Activated CD4-positive, alpha-beta T cell treated with anti-CD3 and anti-CD28 coated beads for 4 hours (primary cell): ENCODE data around the gene SPAG6.
A peak's percentile ranks its signal among the peaks of the same experiment; 100 is the strongest.

Experiments
- DNase-seq, 2 donors: peaks; one replicate each; pipeline ENCODE4 v3.0.0-alpha.2; 2020

Gene SPAG6

DNA sequence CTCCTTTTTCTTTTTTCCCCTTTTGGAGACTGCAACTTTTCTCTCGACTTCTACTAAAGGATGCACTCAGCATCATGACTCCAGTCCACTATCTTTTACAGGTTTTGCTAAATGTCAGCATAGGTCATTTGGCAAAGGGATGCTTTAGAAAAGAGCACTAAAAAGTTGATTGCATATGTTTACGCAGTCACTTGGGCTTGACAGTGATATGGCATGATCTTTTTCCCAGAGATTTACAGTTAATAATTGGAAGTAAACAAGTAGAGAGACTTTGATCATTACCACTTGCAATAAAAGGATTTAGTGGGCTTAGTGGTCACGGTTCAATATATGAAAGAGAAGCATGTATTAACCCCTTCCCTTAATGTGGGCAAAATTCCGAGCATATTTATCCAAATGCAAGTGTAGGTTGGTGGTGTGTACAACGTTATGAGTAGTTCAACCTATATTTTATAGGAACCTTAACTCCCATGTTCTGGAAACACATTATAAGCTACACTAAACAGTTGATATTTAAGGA is 22.6 kb upstream of the SPAG6 start:
- no peak for DNase-seq

DNA sequence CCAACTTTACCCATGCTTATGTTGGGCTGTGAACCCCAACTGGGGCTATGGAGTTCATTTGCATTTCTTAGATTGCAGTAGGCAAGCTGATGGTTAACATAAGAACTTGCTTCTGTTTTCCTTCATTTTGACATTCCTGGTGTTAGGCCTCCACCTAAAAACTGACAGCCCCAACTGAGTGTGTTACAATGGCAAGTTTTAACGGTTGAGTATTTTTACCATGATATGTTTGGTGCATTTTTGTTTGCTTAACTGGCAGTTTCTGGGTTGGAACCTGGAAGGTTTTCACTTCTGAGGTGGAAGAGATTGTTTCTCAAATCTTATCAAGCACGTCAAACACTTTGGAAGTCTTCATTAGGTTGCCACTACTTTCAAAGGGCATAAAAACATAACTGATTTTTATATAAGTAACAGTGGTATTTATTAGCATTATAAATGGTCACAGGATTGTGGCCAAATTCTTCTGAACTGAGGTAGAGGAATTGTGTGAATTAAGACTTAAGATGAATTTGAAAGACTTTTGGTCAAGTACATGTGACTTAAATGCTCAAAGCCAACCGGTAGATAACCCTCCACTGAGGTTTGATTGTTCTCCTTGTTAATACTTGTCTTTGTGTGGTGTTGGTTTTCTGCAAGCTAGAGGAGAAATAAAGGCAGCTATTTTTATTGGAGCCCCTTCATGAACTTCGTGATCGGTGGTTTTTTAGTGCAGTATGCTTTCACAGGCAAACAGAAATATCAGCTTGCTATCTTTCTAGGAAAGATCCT is 21.6 kb upstream of the SPAG6 start:
- no peak for DNase-seq

DNA sequence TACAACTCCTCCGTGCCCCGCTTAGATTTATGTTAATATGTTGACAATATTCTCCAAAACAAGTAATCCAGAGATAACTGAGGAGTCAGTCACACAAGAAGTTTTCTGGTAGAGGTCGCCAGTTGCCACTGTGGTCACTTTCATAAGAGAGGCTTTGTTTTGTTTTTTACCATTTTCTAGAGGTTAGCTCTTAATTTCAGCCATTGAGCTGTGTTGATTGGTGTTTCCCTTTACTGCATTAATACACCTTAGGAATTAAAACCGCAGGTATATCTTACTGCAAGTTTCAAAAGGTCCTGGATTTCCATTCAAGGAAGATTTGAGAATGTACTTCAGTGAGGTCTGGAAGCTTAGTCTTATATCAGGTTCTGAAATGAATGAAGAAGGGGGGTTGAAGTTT is 20.9 kb upstream of the SPAG6 start:
- DNase-seq = no peak

DNA sequence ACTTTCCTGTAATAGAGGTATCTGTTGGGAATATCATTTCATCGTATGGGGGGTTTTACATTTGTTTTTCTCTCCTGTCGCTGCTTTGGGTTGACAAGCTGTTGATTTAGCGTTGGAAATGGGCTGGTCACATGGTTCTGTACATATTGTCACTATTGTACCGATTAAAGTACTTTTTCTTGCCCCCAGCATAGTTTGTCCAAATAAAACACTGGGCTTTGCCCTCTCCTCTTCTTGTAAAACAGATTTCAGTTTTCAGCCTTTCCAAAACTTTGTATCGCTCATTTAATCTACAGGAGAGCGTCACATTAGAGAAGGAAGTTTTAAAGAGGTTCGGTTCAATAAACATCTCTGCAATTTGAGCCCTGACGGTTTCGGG is 20.4 kb upstream of the SPAG6 start:
- no peak for DNase-seq

DNA sequence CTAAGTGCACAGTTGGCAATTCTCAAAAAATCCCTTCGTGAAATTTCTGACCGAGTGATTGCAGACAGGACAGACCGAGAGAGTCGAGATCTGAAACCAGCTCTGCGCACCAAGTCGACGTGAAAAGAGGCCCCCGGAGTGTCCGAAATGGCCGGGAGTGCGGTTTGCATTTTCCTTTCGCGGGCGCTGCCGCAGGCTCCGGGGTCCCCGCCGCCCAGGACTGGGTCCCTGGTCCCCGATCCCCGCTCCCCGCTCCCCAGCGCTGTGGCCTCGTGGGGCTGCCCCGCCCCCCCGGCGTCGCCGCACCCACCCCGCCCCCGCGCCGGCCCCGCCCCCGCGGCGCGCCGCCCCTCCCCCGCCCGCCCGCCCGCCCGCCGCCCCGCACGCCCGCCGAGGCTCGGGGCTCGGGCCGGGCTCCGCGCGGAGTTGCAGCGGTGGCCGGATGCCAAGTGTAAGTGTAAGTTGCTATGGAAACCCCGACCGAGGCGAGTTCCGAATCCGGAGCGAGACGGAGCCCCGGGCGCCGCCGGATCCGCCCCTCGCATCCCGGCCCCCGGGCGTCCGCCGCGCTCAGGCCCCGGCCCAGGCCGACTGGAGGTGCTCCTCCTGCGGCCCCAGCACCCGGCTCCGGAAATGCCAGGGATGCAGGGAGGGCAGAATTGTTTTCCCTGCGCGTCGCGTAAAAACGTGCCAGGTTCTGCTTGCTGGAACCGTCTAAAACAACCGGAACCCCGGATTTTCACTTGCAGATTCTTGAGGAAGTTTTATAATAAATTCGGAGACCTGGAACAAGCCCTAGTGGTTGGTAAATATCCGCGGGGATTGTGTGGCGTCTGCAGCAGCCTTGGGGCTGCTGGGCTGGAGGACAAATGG is 19.8 kb upstream of the SPAG6 start:
- DNase-seq = peak; percentile 64 to 71

DNA sequence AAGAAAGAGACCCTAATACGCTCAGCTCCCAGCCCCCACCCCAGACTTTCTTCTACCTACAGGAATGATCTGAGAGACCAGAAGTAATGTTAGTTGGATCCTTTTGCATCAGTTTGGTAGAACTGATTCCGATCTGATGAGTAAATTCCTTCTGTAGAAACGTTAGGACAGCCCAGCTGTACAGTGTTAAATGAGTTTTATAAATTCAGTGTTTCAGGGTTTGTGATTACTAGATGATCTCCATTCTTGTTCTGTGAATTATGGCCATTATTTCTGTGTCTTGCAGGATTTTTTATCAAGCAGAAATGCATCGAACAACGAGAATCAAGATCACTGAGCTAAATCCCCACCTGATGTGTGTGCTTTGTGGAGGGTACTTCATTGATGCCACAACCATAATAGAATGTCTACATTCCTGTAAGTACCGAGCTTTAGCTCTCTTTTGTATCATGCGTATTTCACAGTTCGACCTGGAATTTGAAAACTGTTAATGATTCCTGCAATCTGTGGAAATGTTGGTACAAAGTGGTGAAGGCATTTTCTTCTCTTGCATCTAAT is 19.1 kb upstream of the SPAG6 start:
- no peak for DNase-seq

DNA sequence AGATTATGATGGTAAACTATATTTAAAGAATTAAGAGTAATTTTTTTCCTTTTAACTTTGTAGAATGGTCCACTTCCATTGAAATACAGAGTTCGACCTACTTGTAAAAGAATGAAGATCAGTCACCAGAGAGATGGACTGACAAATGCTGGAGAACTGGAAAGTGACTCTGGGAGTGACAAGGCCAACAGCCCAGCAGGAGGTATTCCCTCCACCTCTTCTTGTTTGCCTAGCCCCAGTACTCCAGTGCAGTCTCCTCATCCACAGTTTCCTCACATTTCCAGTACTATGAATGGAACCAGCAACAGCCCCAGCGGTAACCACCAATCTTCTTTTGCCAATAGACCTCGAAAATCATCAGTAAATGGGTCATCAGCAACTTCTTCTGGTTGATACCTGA is 16.1 kb upstream of the SPAG6 start:
- DNase-seq = no peak

DNA sequence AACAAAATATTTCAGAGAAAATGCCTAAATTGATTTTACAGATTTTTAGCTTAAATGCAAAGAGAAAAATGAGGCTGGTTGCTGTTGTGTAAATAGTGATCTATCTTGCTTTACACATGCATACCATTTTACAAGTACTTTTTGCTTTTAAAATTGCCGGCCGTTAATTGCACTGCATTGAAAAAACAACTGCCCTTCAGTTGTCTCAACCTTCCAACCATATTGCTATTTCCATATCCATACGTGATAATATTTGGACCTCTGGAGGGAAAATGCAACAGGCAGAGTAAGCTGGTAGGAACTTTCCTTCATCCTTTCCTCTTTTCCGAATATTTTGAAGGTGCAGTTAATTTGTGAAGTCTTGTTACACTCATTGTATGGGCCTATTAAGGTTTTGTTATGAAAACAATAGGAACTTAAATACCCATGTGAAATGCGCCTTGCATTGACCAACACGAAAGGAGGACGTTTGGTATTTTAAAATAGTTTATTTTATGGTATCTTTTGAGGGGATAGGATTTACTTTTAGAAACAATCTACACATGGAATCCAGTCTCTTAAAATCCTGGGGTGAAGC is 13.1 kb upstream of the SPAG6 start:
- no peak for DNase-seq

DNA sequence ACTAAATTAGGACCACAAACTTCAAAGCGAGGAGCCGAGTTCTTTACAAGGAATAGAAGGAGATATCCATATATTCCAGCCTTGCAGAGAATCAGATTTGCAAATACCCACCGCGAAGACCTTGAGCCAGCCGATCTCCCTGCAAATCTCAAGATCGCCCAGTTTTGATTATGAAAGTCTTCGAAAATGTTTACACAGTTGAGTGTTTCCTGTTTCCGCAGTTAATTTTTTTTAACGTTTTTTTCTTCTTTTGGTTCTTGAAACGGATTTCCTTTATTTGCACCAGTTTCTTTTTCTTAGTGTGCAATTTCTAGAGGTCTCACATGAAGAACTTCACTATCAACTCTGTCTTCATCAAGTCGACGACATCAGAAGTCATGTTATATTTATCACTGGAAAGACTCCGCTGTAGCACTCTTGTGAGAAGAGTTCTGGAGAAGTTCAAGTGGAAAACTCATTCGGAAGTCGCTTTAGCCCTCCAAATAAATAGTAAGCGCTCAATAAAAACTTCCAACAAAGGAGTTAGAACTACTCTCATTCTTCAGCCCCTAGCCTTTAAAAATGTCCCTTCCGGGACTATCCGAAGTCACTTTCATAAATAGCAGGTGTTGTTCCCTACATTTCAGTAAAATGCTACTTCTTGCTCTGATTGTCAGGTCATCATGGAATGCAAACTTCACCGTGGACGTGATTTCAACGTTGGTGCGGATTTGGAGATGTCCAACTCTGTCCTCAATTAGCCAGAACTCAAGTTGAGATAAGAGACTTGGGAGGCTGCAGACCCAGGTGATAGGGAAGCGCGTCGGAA is 11.9 kb upstream of the SPAG6 start:
- DNase-seq = no peak

DNA sequence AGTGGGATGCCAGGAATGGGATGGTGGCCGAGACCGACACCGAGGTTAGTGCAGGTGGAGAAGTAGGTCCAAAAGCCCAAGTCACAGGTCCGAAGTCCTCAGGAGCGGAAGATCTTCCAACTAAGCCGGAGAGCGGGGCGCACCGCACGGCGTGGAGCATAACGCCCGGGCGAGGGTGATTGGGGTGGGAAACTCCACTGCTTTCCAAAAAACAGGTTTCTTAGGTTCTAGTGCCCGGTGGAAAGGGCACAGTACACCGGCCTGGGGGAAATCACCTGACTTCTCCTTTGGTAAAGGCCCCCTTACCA is 11.4 kb upstream of the SPAG6 start:
- DNase-seq = no peak

DNA sequence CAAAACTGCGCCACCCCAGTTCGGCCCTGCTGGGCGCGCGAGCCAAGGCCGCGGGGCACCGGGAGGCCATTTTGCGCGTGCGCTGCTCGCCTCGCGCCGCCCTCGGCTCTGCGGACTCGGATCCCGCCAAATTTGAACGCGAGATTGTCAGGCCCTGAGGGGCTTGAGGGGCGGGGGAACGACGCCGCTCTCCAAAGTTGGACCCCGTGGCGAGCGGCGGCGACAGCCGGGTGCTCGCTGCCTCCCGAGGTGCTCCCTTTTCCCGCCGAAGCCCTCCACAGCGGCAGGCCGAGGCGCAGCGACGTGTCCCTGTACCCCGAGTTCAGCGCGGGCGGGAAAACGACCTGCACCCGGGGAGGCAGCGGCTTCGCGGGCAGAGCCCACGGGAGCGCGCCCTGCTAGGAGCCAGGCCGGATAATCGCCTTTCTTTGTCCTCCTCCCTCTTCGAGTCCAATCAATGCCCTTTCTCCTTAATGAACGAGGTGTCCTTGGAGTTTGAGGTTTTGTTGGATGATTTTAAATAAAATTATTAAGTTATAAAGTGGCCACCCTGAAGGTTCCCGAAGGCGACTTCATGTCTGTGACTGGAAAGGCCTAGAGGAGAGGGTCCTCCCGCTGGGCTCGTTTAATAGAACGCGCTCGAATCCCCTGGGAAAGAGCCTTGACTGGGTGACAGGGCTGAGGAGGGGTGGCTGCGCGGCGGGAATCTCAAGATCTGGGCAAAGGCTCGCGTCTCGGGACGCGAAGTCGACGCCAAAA is 10.7 kb upstream of the SPAG6 start:
- DNase-seq = no peak

DNA sequence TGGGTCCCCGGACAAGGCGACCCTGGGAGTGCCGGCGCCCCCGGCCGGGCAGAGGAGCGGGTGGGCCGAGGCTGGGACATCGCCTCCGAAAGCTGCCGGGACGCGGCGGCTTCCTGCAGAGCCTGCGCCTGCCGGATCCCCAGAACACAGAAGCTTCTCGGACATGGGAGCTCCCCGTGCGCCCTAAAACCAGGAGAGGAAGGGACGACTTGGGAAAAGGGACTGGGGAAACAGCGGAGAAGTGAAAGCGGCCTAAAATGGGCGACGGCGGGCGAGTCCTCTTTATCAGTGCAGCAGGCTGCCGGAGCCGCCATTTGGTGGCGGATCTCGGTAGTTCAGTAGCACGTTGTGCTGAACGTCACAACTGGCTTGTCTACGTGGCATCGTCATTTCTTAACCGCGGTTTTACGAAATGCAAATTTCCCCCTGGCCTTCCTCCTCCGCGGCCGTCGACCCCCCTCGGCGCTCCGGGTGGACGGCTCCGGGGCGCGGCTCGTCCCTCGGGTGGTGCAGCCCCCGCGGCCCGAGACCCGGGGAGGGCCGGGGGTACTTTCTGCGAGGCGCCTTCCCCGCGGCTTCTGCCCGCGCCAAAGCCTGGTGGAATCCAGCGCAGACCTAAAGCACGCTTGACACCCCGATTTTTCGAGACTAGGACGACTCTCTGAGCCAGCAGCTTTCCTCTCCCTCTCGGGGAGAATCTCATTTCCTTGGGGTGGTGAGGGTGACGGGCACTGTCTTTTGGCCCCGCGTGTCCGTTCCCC is 9.9 kb upstream of the SPAG6 start:
- DNase-seq = peak; percentile 56 to 67

DNA sequence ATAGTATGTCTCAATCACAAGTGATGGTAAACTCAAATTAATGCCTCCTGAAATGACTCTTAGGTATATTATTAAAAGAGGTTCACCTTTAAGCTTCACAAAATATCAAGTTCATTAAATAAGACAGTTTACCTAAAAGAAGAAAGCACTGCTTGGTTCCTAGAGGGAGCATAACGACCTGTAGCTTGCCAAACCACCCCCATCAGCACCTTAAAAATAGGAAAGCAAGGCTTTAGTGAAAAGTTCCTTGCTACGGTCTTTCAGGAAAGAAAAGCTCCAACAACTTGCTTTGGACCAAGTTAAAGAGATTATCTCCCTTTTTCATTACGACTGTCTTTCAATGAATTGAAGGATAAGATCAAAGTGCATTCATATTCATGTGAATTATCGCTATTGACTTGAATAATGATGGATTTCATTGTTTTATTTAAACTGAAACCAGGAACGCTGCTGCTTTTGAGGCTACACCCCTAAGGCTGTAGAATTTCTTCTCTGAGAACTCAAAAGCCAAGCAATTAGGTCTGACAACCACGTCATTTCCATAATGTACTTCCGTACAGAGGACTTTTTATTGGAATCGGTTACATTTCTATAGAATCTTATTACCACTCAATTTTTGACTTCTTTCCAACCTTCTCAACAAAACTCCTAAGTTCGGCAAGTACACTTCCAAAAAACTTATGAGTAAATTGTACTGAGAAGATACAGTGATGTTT is 7.0 kb upstream of the SPAG6 start:
- no peak for DNase-seq

DNA sequence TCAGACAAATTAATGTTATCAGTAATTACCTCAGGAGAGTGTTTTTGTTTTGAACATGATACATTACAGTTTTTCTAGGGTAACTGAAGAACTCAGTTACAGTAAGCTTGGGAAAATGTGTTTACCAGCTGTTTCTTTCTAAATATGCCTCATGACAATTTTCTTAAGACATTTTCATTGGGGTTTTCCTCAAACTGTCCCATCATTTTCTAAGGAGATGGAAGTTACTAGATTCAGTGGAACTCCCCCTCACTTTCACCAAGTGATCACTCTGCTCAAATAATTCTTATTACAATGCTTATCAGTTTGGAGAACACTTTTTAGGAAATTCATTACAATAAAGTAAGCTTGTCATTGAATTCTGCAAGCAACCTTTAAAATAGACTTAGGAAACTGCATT is 6.4 kb upstream of the SPAG6 start:
- no peak for DNase-seq

DNA sequence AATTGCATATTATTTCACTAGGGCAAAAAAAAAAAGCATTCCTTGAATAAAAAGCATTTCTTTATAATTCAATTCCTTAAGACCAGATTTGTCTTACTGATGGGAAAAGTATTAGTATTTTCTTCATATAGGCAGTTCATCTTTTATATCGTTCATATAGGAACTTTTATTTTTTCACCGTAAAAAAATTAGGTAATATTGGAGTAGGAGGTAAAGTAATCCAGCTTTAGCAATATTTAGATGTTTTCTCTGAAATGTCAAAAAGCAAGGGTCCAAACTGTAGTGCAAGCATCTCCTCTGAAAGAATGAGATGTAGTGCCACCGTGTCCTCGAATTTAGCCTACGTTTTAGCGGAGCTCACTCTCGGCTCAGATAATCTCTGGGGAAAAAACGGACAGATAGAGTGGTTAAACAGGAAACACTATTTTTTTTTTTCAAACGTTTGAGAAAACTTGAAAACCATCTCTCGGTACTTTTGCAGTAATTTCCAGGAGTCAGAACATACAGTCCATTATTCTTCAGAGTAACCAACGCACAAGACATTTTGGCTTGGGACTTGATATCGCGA is 5.5 kb upstream of the SPAG6 start:
- no peak for DNase-seq

DNA sequence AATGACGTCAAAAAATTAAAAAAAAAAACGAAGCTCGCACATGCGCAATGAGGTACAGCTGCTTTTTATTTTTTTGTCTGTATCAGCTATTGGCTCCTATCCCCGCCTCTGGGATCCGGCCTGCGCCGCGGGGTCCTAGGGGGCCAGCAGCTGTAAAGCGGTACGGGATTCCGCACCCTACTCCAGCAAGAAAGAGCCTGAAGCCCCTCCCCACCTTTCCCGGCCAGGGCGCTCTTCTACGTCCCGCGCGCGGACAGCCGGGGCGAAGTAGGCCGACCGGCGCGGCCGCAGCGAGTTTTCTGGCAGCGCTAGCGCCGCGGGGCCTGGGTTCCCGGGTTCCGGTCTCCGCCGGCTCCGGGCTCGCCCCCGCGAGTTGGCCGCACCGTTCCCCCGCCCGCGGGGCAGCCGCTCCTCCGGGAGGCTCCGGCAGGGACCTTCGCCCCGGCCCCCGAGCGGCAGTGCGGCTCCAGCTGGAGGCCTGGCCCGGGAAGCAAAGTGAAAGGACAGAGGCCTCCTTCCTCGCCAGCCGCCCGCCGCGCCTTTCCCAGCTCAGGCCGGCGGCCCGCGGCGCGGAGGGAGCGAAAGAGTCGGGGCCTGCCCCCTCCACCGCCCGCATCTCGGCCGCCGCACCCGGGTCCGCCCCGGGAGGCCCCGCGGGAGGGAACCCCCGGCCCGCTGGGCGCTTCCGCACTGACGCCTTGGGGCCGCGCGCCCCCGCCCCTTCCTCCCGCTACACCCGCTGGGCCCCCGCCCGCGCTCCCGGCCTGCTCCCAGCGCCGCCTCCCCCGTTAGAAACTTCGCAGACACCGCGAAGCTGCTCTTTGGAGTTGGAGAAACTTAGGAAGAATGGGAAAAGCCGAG is 4.7 kb upstream of the SPAG6 start:
- DNase-seq = peak; percentile 52 to 53

DNA sequence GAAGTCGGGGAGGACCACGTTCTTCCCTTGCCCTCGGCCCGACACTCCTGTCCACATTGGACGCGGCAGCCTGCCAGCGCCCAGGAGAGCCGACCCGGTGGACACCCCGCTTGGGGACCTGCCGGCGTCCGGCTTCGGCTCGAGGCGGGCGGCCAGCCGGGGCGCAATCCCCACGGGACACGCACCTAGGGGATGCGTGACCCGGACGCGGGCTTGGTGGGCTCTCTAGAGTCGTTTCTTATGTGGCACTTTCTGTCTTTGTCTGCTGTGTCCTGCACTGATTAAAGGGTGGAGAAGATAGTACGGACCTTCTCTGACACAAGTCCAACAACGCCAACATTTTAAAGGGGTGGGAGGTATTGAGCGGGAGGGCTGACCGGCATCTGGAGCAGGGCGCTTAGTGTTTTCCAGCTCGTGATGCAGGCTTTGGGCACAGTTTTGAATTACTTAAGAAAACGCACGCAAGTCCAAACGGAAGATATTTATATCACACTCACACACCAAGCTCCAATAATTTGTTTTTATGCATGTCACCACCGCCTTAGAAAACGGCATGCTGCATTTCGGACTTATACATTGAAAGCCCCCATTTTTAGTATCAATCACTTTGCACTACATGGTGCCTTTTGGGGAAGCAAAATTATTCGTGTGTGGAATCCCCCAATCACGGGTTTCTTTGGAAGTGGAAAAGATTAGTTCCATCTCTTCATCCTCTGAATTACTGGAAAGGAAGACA is 3.9 kb upstream of the SPAG6 start:
- peak in 1 of 2 donors; percentile 10 for DNase-seq

DNA sequence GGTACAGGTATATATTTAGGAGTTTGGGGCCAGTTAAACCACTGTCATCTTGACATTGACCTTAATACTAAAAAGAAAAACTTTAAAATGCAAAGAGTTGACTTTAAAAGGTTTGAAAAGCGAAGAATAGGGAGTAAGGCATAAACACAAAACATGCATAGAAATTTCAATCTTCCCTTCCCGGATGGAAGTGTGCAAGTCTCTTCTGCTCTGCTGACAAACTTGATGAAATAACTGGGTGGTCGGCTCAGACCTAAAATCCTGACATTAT is 3.4 kb upstream of the SPAG6 start:
- DNase-seq = no peak

DNA sequence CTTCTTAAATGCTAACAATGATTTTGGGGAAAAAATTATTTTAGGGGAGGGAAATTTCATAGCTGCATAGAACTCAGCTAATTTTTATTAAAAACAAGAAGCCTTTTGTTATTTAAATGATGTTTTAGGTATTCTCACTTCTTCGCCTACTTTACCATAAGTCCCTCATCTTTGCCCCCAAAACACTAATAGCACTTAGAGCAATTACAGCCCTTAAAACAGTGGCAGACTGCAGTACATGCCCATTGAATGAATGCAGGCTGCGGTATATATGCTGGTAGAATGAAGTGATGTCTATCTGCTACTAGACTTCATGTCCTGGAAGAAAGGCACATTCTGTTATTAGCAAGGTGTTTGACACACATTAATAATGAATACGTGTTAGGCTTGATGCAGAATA is 2.9 kb upstream of the SPAG6 start:
- DNase-seq = no peak
